Esophagus muscularis mucosa (tissue), 4 donors: ENCODE data around the gene TSPYL1. TPM values are rescaled to one million over a fixed set of nuclear protein-coding genes. Genes with fewer than 3 reads are reported as not detected.

Source experiments
- DNase-seq: peaks from one replicate; pipeline ENCODE4 v3.0.0-alpha.2; 2017; ENCODE audit errors: extremely low spot score
- H3K27ac ChIP-seq, 4 donors: fragments of 200-600 bp; sonication (generic); replicated peaks in 1 of 4; 1 replicate in 3 of 4; 2 replicates in 1 of 4; pipeline ENCODE4 v1.5.1; 2016 to 2019; ENCODE audit warnings: mild to moderate bottlenecking in 1 of 4
- H3K27me3 ChIP-seq, 4 donors: fragments of 200-600 bp; sonication (generic); one replicate each; pipeline versions ENCODE4 v1.5.1 to v1.6.0; 2016 to 2019
- H3K36me3 ChIP-seq, 4 donors: fragments of 200-600 bp; sonication (generic); one replicate each; pipeline ENCODE4 v1.5.1; 2016 to 2019
- H3K4me1 ChIP-seq, 4 donors: fragments of 200-600 bp; sonication (generic); one replicate each; pipeline ENCODE4 v1.5.1; 2016 to 2019
- H3K4me3 ChIP-seq, 4 donors: fragments of 200-600 bp; sonication (generic); 1 replicate in 2 of 4; 2 replicates in 2 of 4; pipeline ENCODE4 v1.5.1; 2016 to 2019; ENCODE audit warnings: mild to moderate bottlenecking in 4 of 4, moderate library complexity in 1 of 4
- H3K9me3 ChIP-seq, 4 donors: fragments of 200-600 bp; sonication (generic); 1 replicate in 3 of 4; 2 replicates in 1 of 4; pipeline ENCODE4 v1.5.1; 2016 to 2019
- CTCF ChIP-seq, 3 experiments: fragments of 200-600 bp in 2 of 3; fragments of 450-650 bp in 1 of 3; sonication (generic) in 2 of 3; IDR thresholded peaks; one replicate each; pipeline ENCODE4 v1.5.1; 2017 to 2019; ENCODE audit warnings: antibody characterized with exemption in 3 of 3, mild to moderate bottlenecking in 2 of 3, moderate library complexity in 1 of 3
- EP300 ChIP-seq: sonication (generic); formaldehyde crosslinking; IDR thresholded peaks from one replicate; pipeline ENCODE4 v1.6.1; 2017; ENCODE audit warnings: antibody characterized with exemption
- POLR2A ChIP-seq: fragments of 450-650 bp; IDR thresholded peaks from one replicate; pipeline ENCODE4 v1.6.1; 2017; ENCODE audit warnings: antibody characterized with exemption, moderate library complexity, mild to moderate bottlenecking, low read depth
- POLR2AphosphoS5 ChIP-seq, 2 donors: sonication (generic); formaldehyde crosslinking; IDR thresholded peaks; one replicate each; pipeline ENCODE4 v1.6.1; 2017; ENCODE audit warnings: antibody characterized with exemption in 2 of 2
- WGBS: methylation state at CpG from one replicate; pipeline ENCODE4 v1.1.5; 2018; 5-methylcytosine and 5-hydroxymethylcytosine counted together
- intact Hi-C: fragments of 100-400 bp; cut with DNase I; formaldehyde crosslinking; loops from one replicate; pipeline ENCODE4 v1.15.1; 2023
- total RNA-seq, 4 donors: library from RNA; depleted of rRNA; stranded (reverse); fragments of >200 nt; gene quantifications; one replicate each; pipeline versions ENCODE4 v1.1.0 to v1.2.1, GENCODE V29; 2016

Gene TSPYL1
- total RNA-seq, 4 donors from 2014 or later: 67.7 to 113 (median 92.5) TPM

GRCh38 chr6:116316772-116317467, 37.2 kb upstream of the TSPYL1 start:
- WGBS: 84% methylated on average over 2 of the region's 2 CpGs
- no peaks in the 10 kb centered on the region for H3K36me3 ChIP-seq
- H3K4me3 ChIP-seq: no peak overlapping the region
- no peak overlapping the region for H3K27ac ChIP-seq
- no peaks in the 10 kb centered on the region for H3K9me3 ChIP-seq
- intact Hi-C loops: no loop called here
- DNase-seq: no peak
- TF ChIP-seq EP300: no peak
- no peak for TF ChIP-seq POLR2AphosphoS5 (IDR thresholded peaks at IDR 0.05)
- no peaks in the 10 kb centered on the region for H3K27me3 ChIP-seq
- peaks cover 0 to 13% (median 4%) of the 10 kb centered on the region in 4 donors for H3K4me1 ChIP-seq

DNA sequence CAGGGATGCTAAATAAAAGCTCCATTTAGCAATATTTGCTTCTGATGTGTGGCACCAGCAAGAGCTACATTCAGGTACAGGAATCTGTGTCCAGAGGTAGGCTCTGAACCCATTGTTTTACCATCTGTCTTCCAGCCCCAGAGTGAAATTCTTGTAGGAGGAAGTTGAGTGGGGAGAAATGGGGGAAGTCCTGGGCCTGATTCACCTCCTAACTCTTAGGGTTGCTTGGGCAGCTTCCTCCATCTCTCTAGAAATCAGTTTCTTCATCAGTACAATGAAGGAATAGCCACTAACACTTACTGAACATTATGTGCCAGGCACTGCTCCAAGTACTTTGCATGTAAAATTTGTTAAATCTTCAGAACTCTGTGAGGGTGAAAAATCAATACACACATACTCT, 35.1 kb upstream of the TSPYL1 start:
- no peak for DNase-seq
- no peaks in the 10 kb centered on the region for H3K27me3 ChIP-seq
- no peaks in the 10 kb centered on the region for H3K9me3 ChIP-seq
- intact Hi-C loops: no loop called here
- TF ChIP-seq POLR2AphosphoS5 (IDR thresholded peaks at IDR 0.05) (no peak), CTCF (IDR thresholded peaks at IDR 0.05) (no peak), EP300 (no peak), POLR2A (no peak)
- H3K4me3 ChIP-seq: no peak overlapping the region
- H3K4me1 ChIP-seq: peaks cover 0 to 13% (median 4%) of the 10 kb centered on the region in 4 donors
- no peaks in the 10 kb centered on the region for H3K36me3 ChIP-seq
- no peak overlapping the region for H3K27ac ChIP-seq

DNA sequence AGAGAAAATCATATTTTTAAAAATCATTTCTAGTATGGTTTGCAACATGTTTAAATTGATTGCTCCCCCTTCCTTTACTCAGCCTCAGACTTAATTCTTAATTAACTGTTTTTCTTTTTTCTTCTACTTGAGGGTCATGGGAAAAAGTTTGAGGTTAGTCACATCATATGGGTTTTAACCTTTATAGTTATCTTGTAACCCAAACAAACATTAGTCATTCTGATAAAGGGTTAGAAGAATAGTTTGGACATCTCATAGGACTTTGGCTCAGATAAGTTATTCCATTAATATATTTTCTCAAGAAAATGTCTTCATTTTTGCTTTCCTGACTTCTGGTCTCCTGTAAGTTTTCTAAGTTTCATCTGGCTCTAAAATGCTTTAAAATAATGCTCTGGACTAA, 34.5 kb upstream of the TSPYL1 start:
- H3K4me3 ChIP-seq: no peak overlapping the region

GRCh38 chr6:116313101-116313776, 33.5 kb upstream of the TSPYL1 start:
- DNase-seq: no peak
- Histone ChIP-seq H3K27ac (no peak overlapping the region), H3K9me3 (no peaks in the 10 kb centered on the region), H3K27me3 (no peaks in the 10 kb centered on the region), H3K4me1 (peaks cover 0 to 13% (median 4%) of the 10 kb centered on the region in 4 donors), H3K4me3 (no peak overlapping the region), H3K36me3 (no peaks in the 10 kb centered on the region)
- TF ChIP-seq CTCF (IDR thresholded peaks at IDR 0.05) (no peak), POLR2AphosphoS5 (IDR thresholded peaks at IDR 0.05) (no peak), EP300 (no peak), POLR2A (no peak)
- intact Hi-C loops: no loop called here
- 87% methylated on average over 2 of the region's 2 CpGs for WGBS

More for the DNA sequence above, 34.5 kb upstream of the TSPYL1 start:
- H3K36me3 ChIP-seq: no peaks in the 10 kb centered on the region
- peaks cover 0 to 13% (median 4%) of the 10 kb centered on the region in 4 donors for H3K4me1 ChIP-seq
- intact Hi-C loops: no loop called here
- no peak overlapping the region for H3K27ac ChIP-seq
- H3K9me3 ChIP-seq: no peaks in the 10 kb centered on the region
- TF ChIP-seq POLR2AphosphoS5 (IDR thresholded peaks at IDR 0.05) (no peak), CTCF (IDR thresholded peaks at IDR 0.05) (no peak), POLR2A (no peak), EP300 (no peak)
- DNase-seq: no peak
- no peaks in the 10 kb centered on the region for H3K27me3 ChIP-seq

DNA sequence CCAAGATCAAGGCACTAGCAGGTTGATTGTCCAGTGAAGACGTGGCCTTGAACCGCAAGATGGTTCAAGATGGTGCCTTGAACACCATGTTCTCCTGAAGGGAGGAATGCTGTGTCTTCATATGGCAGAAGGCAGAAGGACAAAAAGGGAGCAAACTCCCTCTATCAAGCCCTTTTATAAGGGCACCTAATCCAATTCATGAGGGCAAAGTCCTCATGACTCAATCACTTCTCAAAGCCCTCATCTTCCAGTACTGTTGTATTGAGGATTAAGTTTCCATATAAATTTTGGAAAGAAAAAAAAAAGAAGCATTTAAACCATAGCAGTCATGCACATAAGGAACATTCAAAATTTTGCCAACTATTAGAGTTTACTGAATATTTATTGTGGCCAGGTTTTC, 29.9 kb upstream of the TSPYL1 start:
- Histone ChIP-seq H3K9me3 (no peaks in the 10 kb centered on the region), H3K4me1 (peaks cover 0 to 10% (median 2%) of the 10 kb centered on the region in 4 donors), H3K36me3 (no peaks in the 10 kb centered on the region), H3K27ac (no peak overlapping the region), H3K4me3 (no peak overlapping the region), H3K27me3 (no peaks in the 10 kb centered on the region)
- 41% methylated on average over 2 of the region's 2 CpGs for WGBS
- no peak for TF ChIP-seq EP300
- no peak for TF ChIP-seq POLR2A
- no peak for TF ChIP-seq CTCF (IDR thresholded peaks at IDR 0.05)
- intact Hi-C loops: no loop called here
- DNase-seq: no peak
